Thymus (tissue), 11 donors: ENCODE measurements around the gene OR7G2. TPM values are rescaled to one million over a fixed set of nuclear protein-coding genes. Genes with fewer than 3 reads are reported as not detected.
"Not testable (repeated sequence)": the region's sequence is repeated elsewhere in the genome, so short reads cannot be mapped to it uniquely, and the experiment has no call there.

Experiments
- DNase-seq, 9 donors: peaks; one replicate each; pipeline ENCODE4 v3.0.0-alpha.2; 2013; ENCODE audit warnings: low spot score in 9 of 9, low read depth in 6 of 9, missing footprints in 1 of 9
- H3K27ac ChIP-seq, 2 donors: one replicate each; pipeline ENCODE4 v1.5.1; 2013; ENCODE audit warnings: control low read depth in 1 of 2, low read depth in 1 of 2, low read length in 1 of 2, mild to moderate bottlenecking in 1 of 2, moderate library complexity in 1 of 2
- H3K27me3 ChIP-seq, 2 donors: one replicate each; pipeline ENCODE4 v1.5.1; 2013; ENCODE audit warnings: low read length in 1 of 2; ENCODE audit not compliant: control insufficient read depth in 2 of 2, insufficient read depth in 1 of 2
- H3K36me3 ChIP-seq, 2 donors: one replicate each; pipeline ENCODE4 v1.5.1; 2013; ENCODE audit warnings: low read length in 1 of 2, mild to moderate bottlenecking in 1 of 2, moderate library complexity in 1 of 2; ENCODE audit not compliant: control insufficient read depth in 2 of 2, insufficient read depth in 2 of 2
- H3K4me1 ChIP-seq, 2 donors: one replicate each; pipeline ENCODE4 v1.5.1; 2013; ENCODE audit warnings: low read length in 2 of 2; ENCODE audit not compliant: control insufficient read depth in 2 of 2, insufficient read depth in 2 of 2
- H3K4me3 ChIP-seq, 2 donors: one replicate each; pipeline ENCODE4 v1.5.1; 2013; ENCODE audit warnings: low read length in 2 of 2, control low read depth in 1 of 2, mild to moderate bottlenecking in 1 of 2
- H3K9me3 ChIP-seq, 2 donors: one replicate each; pipeline ENCODE4 v1.5.1; 2013; ENCODE audit warnings: low read length in 1 of 2, mild to moderate bottlenecking in 1 of 2; ENCODE audit not compliant: control insufficient read depth in 2 of 2, insufficient read depth in 1 of 2
- WGBS: extraction: QIAGEN DNeasy Blood & Tissue Kit; methylation state at CpG from one replicate; pipeline ENCODE4 v1.1.7; 2013; 5-methylcytosine and 5-hydroxymethylcytosine counted together
- polyA plus RNA-seq: library from polyadenylated mRNA; stranded (reverse); fragments of 200-250 nt; gene quantifications from one replicate; pipeline ENCODE4 v1.2.3, GENCODE V29; 2013
- total RNA-seq: library from RNA; stranded (reverse); fragments of 120-200 nt; gene quantifications from one replicate; pipeline ENCODE4 v1.2.4, GENCODE V29; 2013
- donor health status: healthy.

OR7G2 gene
- total and polyA plus RNA-seq, 2 donors, result 0.02 TPM; not detected in 1

DNA sequence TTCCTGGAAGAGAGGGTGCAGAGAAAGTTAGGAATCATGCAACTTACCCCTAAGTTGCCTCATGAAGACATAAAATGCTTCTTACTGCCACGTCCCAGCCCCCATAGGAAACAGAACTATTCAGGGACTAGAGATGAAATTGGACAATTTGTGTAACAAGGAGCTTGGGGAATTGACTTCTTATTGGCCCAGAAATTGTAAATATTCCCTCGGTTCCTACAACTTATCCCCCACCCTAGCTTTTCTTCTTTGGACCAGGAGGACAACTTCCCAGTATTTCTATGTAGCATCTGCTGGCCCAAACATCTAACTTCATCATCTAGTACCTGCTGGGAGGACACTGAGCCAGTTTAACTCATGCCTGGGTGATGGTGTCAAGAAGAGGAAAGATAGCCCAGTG lies 20.5 kb downstream of the OR7G2 start, which contains the start of gene OR1M1:
Gene OR1M1 (plus strand): TSS at position 301 of the 400 bp plus-strand sequence. CDS start 6,184 bp downstream, outside the sequence.
- Histone ChIP-seq H3K36me3 (no peaks in the 10 kb centered on the region), H3K4me3 (no peak within 1 kb of the TSS), H3K27ac (no peak within 1 kb of the TSS), H3K27me3 (no peaks in the 10 kb centered on the region), H3K9me3 (no peaks in the 10 kb centered on the region), H3K4me1 (no peaks in the 10 kb centered on the region)
- 72% methylated on average over 2 of the region's 2 CpGs for WGBS
- no peak for DNase-seq

DNA sequence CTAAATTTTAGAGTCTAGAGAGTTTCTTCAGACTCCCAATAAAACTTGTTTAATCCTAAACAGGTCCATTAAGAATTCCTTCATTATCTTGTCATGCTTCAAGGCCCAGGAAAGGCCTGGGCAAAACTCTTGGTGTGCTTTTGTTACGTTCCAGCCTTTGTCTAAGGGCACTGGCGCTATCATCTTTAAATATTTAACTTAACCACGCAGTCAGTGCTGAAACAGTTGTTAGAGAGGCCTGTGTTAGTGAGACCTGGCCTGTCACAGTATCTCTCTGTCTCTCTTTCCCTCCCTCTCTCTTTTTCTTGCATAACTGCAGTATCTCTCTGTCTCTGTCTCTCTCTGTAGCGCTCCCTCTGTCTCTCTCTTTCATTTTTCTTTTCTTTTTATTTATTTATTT lies 28.6 kb downstream of the OR7G2 start:
- no peak for DNase-seq
- Histone ChIP-seq H3K27me3 (no peaks in the 10 kb centered on the region), H3K4me3 (no peak overlapping the region), H3K4me1 (peaks cover 0 to 5% of the 10 kb centered on the region in 2 donors), H3K36me3 (no peaks in the 10 kb centered on the region), H3K9me3 (no peaks in the 10 kb centered on the region), H3K27ac (no peak overlapping the region)
- WGBS, result 95% methylated on average over 4 of the region's 4 CpGs

GRCh38 chr19:9076901-9077300 lies 30.4 kb downstream of the OR7G2 start:
- Histone ChIP-seq H3K4me3 (no peak overlapping the region), H3K9me3 (no peaks in the 10 kb centered on the region), H3K27me3 (no peaks in the 10 kb centered on the region), H3K36me3 (no peaks in the 10 kb centered on the region), H3K4me1 (peaks cover 0 to 5% of the 10 kb centered on the region in 2 donors), H3K27ac (no peak overlapping the region)
- no peak for DNase-seq
- 94% methylated on average over 10 of the region's 10 CpGs for whole genome bisulfite sequencing

DNA sequence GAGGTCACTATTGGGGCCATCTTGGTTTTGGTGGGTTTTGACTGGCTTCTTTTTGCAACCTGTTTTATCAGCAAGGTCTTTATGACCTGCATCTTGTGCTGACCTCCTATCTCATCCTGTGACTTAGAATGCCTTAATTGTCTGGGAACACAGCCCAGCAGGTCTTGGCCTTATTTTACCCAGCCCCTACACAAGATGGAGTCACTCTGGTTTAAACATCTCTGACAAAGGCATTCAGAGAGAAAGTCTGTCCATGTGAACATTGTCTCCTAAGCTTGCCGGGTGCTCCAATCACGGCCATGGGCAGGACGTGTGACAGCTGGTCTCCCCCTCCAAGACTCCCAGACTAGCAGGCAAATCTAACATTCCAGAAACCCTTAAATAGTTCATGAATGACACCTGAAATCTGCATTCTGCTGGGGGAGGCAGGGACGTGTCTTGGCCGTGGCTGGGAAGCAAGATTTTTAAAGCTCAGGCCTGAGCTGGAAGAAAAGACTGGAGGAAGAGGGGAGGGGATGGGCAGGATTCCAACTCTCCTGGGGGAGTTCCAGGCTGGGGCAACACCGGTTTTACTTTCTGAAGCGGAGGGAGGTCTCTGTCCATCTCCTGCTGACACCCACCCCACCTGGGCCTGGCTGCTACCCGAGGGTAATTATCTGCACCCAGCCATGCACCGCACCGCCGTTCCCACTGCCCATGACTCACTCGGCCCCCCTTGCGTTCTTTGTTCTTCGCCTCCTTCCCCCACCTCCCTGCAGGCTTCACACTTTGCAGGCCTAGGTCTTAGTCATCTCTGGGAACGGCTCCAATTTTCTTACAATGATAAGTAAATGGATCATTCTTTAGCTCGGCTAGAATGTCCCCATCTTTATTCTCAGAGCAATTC lies 32.0 kb downstream of the OR7G2 start:
- peaks cover 0 to 5% of the 10 kb centered on the region in 2 donors for H3K4me1 ChIP-seq
- H3K9me3 ChIP-seq, result no peaks in the 10 kb centered on the region
- no peaks in the 10 kb centered on the region for H3K27me3 ChIP-seq
- no peak overlapping the region for H3K27ac ChIP-seq
- WGBS, result 84% methylated on average over 16 of the region's 16 CpGs
- no peak overlapping the region for H3K4me3 ChIP-seq
- peak in 5 of 9 donors; percentile 3 to 43 (median 13) for DNase-seq
- no peaks in the 10 kb centered on the region for H3K36me3 ChIP-seq

DNA sequence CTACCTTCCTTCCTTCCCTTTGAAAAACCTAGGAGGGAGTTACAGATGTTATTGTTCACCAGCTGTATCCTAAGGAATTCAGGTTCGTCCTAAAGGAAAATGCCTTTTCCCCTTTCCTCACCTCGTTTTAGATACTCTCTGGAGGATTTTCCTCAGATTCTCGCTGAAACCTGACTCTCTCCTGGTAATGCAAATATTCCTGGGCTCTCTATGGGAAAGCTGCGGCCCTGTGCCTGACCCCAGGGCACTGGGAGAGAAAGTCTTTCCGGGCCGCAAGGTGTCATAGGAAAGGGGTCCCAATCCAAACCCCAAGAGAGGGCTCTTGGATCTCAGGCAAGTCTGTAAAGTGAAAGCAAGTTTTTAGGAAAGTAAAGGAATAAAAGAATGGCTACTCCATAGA lies 33.5 kb downstream of the OR7G2 start:
- no peaks in the 10 kb centered on the region for H3K36me3 ChIP-seq
- H3K9me3 ChIP-seq, result no peaks in the 10 kb centered on the region
- DNase-seq, result no peak
- H3K27me3 ChIP-seq, result no peaks in the 10 kb centered on the region
- H3K4me1 ChIP-seq, result peaks cover 0 to 5% of the 10 kb centered on the region in 2 donors
- no peak overlapping the region for H3K4me3 ChIP-seq
- no peak overlapping the region for H3K27ac ChIP-seq
- 81% methylated on average over 6 of the region's 6 CpGs for WGBS

DNA sequence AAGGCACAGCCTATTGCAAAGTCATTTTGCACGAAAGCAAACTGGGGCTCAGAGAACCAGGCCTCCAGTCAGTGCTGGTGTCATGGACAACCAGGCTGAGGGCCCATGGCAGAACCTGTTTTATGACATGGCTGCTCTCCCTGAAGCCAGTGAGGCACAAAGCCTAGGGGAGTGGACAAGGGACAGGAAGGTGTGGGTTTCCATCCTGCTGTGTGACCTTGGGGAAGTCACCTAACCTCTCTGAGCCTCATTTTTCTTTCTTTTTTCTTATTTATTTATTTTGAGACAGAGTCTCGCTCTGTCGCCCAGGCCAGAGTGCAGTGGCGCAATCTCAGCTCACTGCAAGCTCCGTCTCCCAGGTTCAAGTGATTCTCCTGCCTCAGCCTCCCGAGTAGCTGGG lies 35.6 kb downstream of the OR7G2 start:
- H3K27ac ChIP-seq, H3K27me3 ChIP-seq, DNase-seq, H3K36me3 ChIP-seq, H3K9me3 ChIP-seq, H3K4me3 ChIP-seq, H3K4me1 ChIP-seq: not testable (repeated sequence)
- WGBS, result 93% methylated on average over 6 of the region's 6 CpGs

GRCh38 chr19:9070066-9070465 lies 37.2 kb downstream of the OR7G2 start:
- H3K27me3 ChIP-seq, result no peaks in the 10 kb centered on the region
- no peak overlapping the region for H3K4me3 ChIP-seq
- peaks cover 0 to 3% of the 10 kb centered on the region in 2 donors for H3K4me1 ChIP-seq
- H3K9me3 ChIP-seq, result no peaks in the 10 kb centered on the region
- no peak for DNase-seq
- WGBS, result 72% methylated on average over 5 of the region's 5 CpGs
- H3K36me3 ChIP-seq, result no peaks in the 10 kb centered on the region
- H3K27ac ChIP-seq, result no peak overlapping the region

DNA sequence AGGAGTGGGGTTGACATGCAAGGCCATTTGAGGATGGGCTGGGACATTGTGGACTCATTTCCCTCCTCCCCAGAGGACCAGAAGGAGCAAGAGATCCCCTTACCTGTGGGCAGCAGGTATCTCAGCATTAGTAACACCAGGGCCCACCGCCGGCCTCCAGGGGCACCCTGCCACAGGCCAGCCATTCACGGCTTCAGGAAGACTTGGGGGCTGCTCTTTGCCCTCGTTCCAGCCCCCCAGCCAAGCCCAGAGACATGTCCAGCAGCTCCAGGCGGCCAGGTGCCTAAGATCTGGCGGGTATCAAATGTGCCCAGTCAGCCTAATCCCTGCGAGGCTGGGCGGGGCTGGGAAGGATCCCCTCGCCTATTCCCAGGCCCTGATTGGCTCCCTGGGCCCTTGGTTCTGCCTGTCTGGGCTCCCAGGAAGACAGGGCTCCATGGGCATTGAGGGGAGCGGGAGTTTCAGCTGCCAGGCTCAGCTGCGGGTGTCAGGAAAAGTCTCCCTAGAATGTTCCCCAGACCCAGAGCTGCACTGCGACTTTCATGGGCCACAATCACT lies 41.7 kb downstream of the OR7G2 start:
- H3K36me3 ChIP-seq, result no peaks in the 10 kb centered on the region
- no peak for DNase-seq
- 76% methylated on average over 12 of the region's 12 CpGs for WGBS
- H3K9me3 ChIP-seq, result no peaks in the 10 kb centered on the region
- H3K27me3 ChIP-seq, result no peaks in the 10 kb centered on the region
- H3K4me3 ChIP-seq, result no peak overlapping the region
- no peaks in the 10 kb centered on the region for H3K4me1 ChIP-seq
- H3K27ac ChIP-seq, result no peak overlapping the region

DNA sequence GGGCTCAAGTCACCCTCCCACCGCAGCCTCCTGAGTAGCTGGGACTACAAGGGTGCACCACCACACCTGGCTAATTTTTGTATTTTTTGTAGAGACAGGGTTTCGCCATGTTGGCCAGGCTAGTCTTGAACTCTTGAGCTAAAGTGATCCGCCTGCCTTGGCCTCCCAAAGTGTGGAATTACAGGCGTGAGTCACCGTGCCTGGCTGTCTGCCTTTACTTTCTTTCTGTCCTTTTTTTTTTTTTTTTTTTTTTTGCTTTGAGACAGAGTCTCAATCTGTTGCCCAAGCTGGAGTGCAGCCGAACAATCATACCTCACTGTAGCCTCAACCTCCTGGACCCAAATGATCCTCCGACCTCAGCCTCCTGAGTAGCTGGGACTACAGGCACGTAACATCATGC lies 45.4 kb downstream of the OR7G2 start:
- no peak for DNase-seq
- Histone ChIP-seq H3K27ac (no peak overlapping the region), H3K36me3 (no peaks in the 10 kb centered on the region), H3K27me3 (no peaks in the 10 kb centered on the region), H3K9me3 (no peaks in the 10 kb centered on the region), H3K4me1 (no peaks in the 10 kb centered on the region), H3K4me3 (no peak overlapping the region)
- 96% methylated on average over 8 of the region's 8 CpGs for WGBS
